Measurements from ENCODE around the gene TSHR.

TSHR gene

DNA sequence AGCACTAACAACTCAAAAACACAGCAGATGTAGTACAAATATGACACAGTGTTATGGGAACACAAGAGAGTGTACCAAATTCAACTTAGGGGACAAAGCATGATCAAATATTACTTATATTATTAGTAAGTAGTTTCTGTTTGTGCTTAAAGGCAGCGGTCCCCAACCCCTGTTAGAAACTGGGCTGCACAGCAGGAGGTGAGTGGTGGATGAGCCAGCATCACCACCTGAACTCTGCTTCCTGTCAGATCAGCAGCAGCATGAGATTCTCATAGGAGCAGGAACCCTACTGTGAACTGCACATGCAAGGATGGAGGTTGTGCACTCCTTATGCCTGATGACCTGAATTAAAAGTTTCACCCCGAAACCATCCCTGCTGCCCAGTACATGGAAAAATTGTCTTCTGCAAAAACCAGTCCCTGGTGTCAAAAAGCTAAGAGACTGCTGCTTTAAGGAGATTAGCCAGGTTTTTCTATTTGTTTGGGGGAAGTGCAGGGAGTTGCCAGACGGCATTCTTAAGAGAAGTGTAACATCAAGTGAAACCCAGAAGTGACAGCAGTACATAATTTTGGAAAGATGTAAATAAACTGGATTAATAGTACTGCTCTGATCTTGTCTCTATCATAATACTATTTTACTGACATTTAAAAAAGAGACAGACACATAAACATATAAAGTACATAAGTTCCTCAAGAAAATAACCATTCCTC lies 238.7 kb downstream of the TSHR start:
- in situ Hi-C loops (cut with MboI; ENCODE audit: low sequenced_read_pairs, unreplicated experiment): no loop called here

More for the DNA sequence above, 238.7 kb downstream of the TSHR start:
- TF ChIP-seq, protein P1, sequence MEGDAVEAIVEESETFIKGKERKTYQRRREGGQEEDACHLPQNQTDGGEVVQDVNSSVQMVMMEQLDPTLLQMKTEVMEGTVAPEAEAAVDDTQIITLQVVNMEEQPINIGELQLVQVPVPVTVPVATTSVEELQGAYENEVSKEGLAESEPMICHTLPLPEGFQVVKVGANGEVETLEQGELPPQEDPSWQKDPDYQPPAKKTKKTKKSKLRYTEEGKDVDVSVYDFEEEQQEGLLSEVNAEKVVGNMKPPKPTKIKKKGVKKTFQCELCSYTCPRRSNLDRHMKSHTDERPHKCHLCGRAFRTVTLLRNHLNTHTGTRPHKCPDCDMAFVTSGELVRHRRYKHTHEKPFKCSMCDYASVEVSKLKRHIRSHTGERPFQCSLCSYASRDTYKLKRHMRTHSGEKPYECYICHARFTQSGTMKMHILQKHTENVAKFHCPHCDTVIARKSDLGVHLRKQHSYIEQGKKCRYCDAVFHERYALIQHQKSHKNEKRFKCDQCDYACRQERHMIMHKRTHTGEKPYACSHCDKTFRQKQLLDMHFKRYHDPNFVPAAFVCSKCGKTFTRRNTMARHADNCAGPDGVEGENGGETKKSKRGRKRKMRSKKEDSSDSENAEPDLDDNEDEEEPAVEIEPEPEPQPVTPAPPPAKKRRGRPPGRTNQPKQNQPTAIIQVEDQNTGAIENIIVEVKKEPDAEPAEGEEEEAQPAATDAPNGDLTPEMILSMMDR (IDR thresholded peaks at IDR 0.05; ENCODE audit: borderline replicate concordance, control extremely low read depth, extremely low read depth, insufficient read depth, missing control alignments): no peak
- no peak for DNase-seq (ENCODE audit: low spot score)

Measured in GM13976 (cell line).